ENCODE measurements around the gene MYO1E.

MYO1E gene

GRCh38 chr15:59362331-59362730, 10.3 kb downstream of the MYO1E start:
- no peak for TF ChIP-seq CTCF (conservative IDR thresholded peaks at IDR 0.05; ENCODE audit: low read depth, low read length)
- H3K4me3 ChIP-seq (ENCODE audit: low read depth, low read length) = no peak overlapping the region
- DNase-seq (ENCODE audit: low read depth) = no peak

GRCh38 chr15:59360896-59361295, 11.8 kb downstream of the MYO1E start:
- H3K4me3 ChIP-seq (ENCODE audit: low read depth, low read length) = no peak overlapping the region
- no peak for TF ChIP-seq CTCF (conservative IDR thresholded peaks at IDR 0.05; ENCODE audit: low read depth, low read length)
- peak; percentile 25 for DNase-seq (ENCODE audit: low read depth)

GRCh38 chr15:59360305-59360704, 12.4 kb downstream of the MYO1E start:
- peak; percentile 36 for DNase-seq (ENCODE audit: low read depth)
- no peak overlapping the region for H3K4me3 ChIP-seq (ENCODE audit: low read depth, low read length)
- TF ChIP-seq CTCF (conservative IDR thresholded peaks at IDR 0.05; ENCODE audit: low read depth, low read length) = peak; percentile 48

- no peak overlapping the region for H3K4me3 ChIP-seq (ENCODE audit: low read depth, low read length)
- DNase-seq (ENCODE audit: low read depth) = no peak
- no peak for TF ChIP-seq CTCF (conservative IDR thresholded peaks at IDR 0.05; ENCODE audit: low read depth, low read length)
Observed at GRCh38 chr15:59355730-59356129, 16.9 kb downstream of the MYO1E start.

- no peak for DNase-seq (ENCODE audit: low read depth)
- no peak overlapping the region for H3K4me3 ChIP-seq (ENCODE audit: low read depth, low read length)
- no peak for TF ChIP-seq CTCF (conservative IDR thresholded peaks at IDR 0.05; ENCODE audit: low read depth, low read length)
Observed at GRCh38 chr15:59354417-59355031, 18.1 kb downstream of the MYO1E start.

- no peak for DNase-seq (ENCODE audit: low read depth)
- no peak for TF ChIP-seq CTCF (conservative IDR thresholded peaks at IDR 0.05; ENCODE audit: low read depth, low read length)
- no peak overlapping the region for H3K4me3 ChIP-seq (ENCODE audit: low read depth, low read length)
Observed at GRCh38 chr15:59353994-59354416, 18.7 kb downstream of the MYO1E start.

- DNase-seq (ENCODE audit: low read depth) = no peak
- no peak for TF ChIP-seq CTCF (conservative IDR thresholded peaks at IDR 0.05; ENCODE audit: low read depth, low read length)
- no peak overlapping the region for H3K4me3 ChIP-seq (ENCODE audit: low read depth, low read length)
Observed at GRCh38 chr15:59352683-59353082, 20.0 kb downstream of the MYO1E start.

Measured in choroid plexus epithelial cell (primary cell).